CD14-positive monocyte (primary cell): ENCODE results near the gene SEC16A. TPM values are rescaled to one million over a fixed set of nuclear protein-coding genes. Genes with fewer than 3 reads are reported as not detected.

Experiments used
- DNase-seq, 3 donors: peaks; one replicate each; pipeline ENCODE4 v3.0.0-alpha.2; 2011 to 2022
- H2AFZ ChIP-seq: 2 replicates; pipeline ENCODE4 v1.6.0; 2012; ENCODE audit warnings: mild to moderate bottlenecking, low read depth, low read length, inconsistent platforms; ENCODE audit not compliant: insufficient read depth, poor library complexity, severe bottlenecking
- H3K27ac ChIP-seq, 2 donors: 1 replicate in 1 of 2; 2 replicates in 1 of 2; pipeline ENCODE4 v1.5.1; 2012 to 2013; ENCODE audit warnings: low read length in 2 of 2, control low read depth in 1 of 2, inconsistent platforms in 1 of 2, low read depth in 1 of 2, mild to moderate bottlenecking in 1 of 2
- H3K27me3 ChIP-seq, 2 donors: one replicate each; pipeline versions ENCODE4 v1.6.0 to v1.6.1; 2011 to 2013; ENCODE audit warnings: low read length in 2 of 2; ENCODE audit not compliant: control insufficient read depth in 2 of 2, insufficient read depth in 2 of 2
- H3K36me3 ChIP-seq, 2 donors: replicated peaks in 1 of 2; 1 replicate in 1 of 2; 2 replicates in 1 of 2; pipeline versions ENCODE4 v1.5.1 to v1.6.1; 2012 to 2013; ENCODE audit warnings: low read length in 2 of 2, control low read depth in 1 of 2, inconsistent platforms in 1 of 2, mild to moderate bottlenecking in 1 of 2; ENCODE audit not compliant: insufficient read depth in 2 of 2, control insufficient read depth in 1 of 2
- H3K4me1 ChIP-seq, 2 donors: 1 replicate in 1 of 2; 2 replicates in 1 of 2; pipeline versions ENCODE4 v1.5.1 to v1.6.1; 2012 to 2013; ENCODE audit warnings: low read length in 2 of 2, control low read depth in 1 of 2, inconsistent platforms in 1 of 2, mild to moderate bottlenecking in 1 of 2, moderate library complexity in 1 of 2; ENCODE audit not compliant: insufficient read depth in 2 of 2, control insufficient read depth in 1 of 2
- H3K4me2 ChIP-seq: replicated peaks from 2 replicates; pipeline ENCODE3; 2012; ENCODE audit warnings: low read length, moderate library complexity, mild to moderate bottlenecking; ENCODE audit not compliant: poor library complexity, severe bottlenecking; ENCODE audit errors: extremely low read depth
- H3K4me3 ChIP-seq, 3 experiments: fragments of 200-600 bp in 1 of 3; sonication (generic) in 1 of 3; replicated peaks in 1 of 3; 1 replicate in 2 of 3; 2 replicates in 1 of 3; pipeline ENCODE4 v1.5.1; 2011 to 2013; ENCODE audit warnings: low read length in 3 of 3, mild to moderate bottlenecking in 3 of 3, control low read depth in 2 of 3, low read depth in 2 of 3, inconsistent platforms in 1 of 3, moderate library complexity in 1 of 3
- H3K79me2 ChIP-seq: 2 replicates; pipeline ENCODE4 v1.6.0; 2012; ENCODE audit warnings: mild to moderate bottlenecking, control low read depth, inconsistent platforms, low read length, moderate library complexity; ENCODE audit not compliant: insufficient read depth
- H3K9ac ChIP-seq: 2 replicates; pipeline ENCODE4 v1.6.0; 2017; ENCODE audit warnings: low read length, mild to moderate bottlenecking; ENCODE audit not compliant: insufficient read depth, poor library complexity, severe bottlenecking
- H3K9me3 ChIP-seq, 2 donors: replicated peaks in 1 of 2; 1 replicate in 1 of 2; 2 replicates in 1 of 2; pipeline versions ENCODE4 v1.5.1 to v1.6.1; 2012 to 2013; ENCODE audit warnings: low read length in 2 of 2, control low read depth in 1 of 2; ENCODE audit not compliant: control insufficient read depth in 1 of 2, insufficient read depth in 1 of 2
- H4K20me1 ChIP-seq: 2 replicates; pipeline ENCODE4 v1.6.0; 2012; ENCODE audit warnings: mild to moderate bottlenecking, low read length, control low read depth, moderate library complexity; ENCODE audit not compliant: insufficient read depth
- H3K27ac Mint-ChIP-seq, 7 donors: one replicate each; pipeline ENCODE4 v1.8.0; 2020; ENCODE audit warnings: mild to moderate bottlenecking in 7 of 7, mixed read lengths in 7 of 7, moderate library complexity in 6 of 7, inconsistent platforms in 2 of 7
- H3K27me3 Mint-ChIP-seq, 3 donors: one replicate each; pipeline ENCODE4 v1.8.0; 2021 to 2022; ENCODE audit warnings: low read depth in 3 of 3, mild to moderate bottlenecking in 3 of 3, mixed read lengths in 3 of 3, moderate library complexity in 3 of 3, inconsistent platforms in 1 of 3
- H3K36me3 Mint-ChIP-seq, 2 donors: one replicate each; pipeline ENCODE4 v1.8.0; 2020; ENCODE audit warnings: mixed read lengths in 2 of 2, inconsistent platforms in 1 of 2, mild to moderate bottlenecking in 1 of 2
- H3K4me1 Mint-ChIP-seq: one replicate; pipeline ENCODE4 v1.8.0; 2020; ENCODE audit warnings: mild to moderate bottlenecking, mixed read lengths
- H3K4me3 Mint-ChIP-seq, 2 donors: one replicate each; pipeline ENCODE4 v1.8.0; 2020; ENCODE audit warnings: mild to moderate bottlenecking in 2 of 2, mixed read lengths in 2 of 2, moderate library complexity in 1 of 2
- H3K9me3 Mint-ChIP-seq, 7 donors: one replicate each; pipeline ENCODE4 v1.8.0; 2020 to 2022; ENCODE audit warnings: mixed read lengths in 7 of 7, mild to moderate bottlenecking in 6 of 7, moderate library complexity in 6 of 7, inconsistent platforms in 2 of 7
- WGBS: methylation state at CpG from one replicate; pipeline ENCODE4 v1.1.5; 2013; ENCODE audit warnings: missing lambda C conversion rate; ENCODE audit not compliant: insufficient coverage; 5-methylcytosine and 5-hydroxymethylcytosine counted together
- intact Hi-C, 2 donors: fragments of 100-400 bp; cut with micrococcal nuclease; formaldehyde crosslinking; loops; one replicate each; pipeline versions ENCODE4 v1.15.0 to v1.15.1; 2023
- polyA plus RNA-seq, 3 donors: library from polyadenylated mRNA; depleted of rRNA in 1 of 3; unstranded in 2 of 3; stranded (reverse) in 1 of 3; fragments of 300-500 nt in 2 of 3; fragments of >200 nt in 1 of 3; fragmentation: Illumina TruSeq in 2 of 3; gene quantifications; 1 replicate in 2 of 3; 2 replicates in 1 of 3; pipeline ENCODE4 v1.2.3, GENCODE V29; 2012 to 2021
- TF ChIP-seq, protein P1 (sequence below): fragments of 200-600 bp; IDR thresholded peaks from one replicate; pipeline ENCODE4 v1.8.0; 2022; ENCODE audit warnings: antibody characterized with exemption, mild to moderate bottlenecking

Gene SEC16A
- polyA plus RNA-seq, 3 donors = 11.1 to 36.8 (median 19.1) TPM

- H3K4me3 Mint-ChIP-seq = peak overlapping the region in 1 of 2 donors; percentile 79
- intact Hi-C loops = loop anchor here in 1 of 2 donors (5.0 kb wide), 1 partner anchor 95 kb away; no protein-coding TSS in a partner anchor
- Histone ChIP-seq H2AFZ (no peak overlapping the region), H3K9ac (peak overlapping the region; percentile 84), H3K36me3 (peaks cover 7 to 12% of the 10 kb centered on the region in 2 donors), H3K4me2 (peak overlapping the region; percentile 59), H3K27me3 (peaks cover 0 to 35% of the 10 kb centered on the region in 2 donors), H4K20me1 (peaks cover 95% of the 10 kb centered on the region), H3K9me3 (no peaks in the 10 kb centered on the region), H3K27ac (peak overlapping the region in 1 of 2 donors; percentile 94), H3K79me2 (peaks cover 79% of the 10 kb centered on the region), H3K4me3 (no peak overlapping the region), H3K4me1 (peaks cover 67 to 84% of the 10 kb centered on the region in 2 donors)
- peaks cover 0 to 2% (median 0%) of the 10 kb centered on the region in 7 donors for H3K9me3 Mint-ChIP-seq
- H3K27ac Mint-ChIP-seq = peak overlapping the region in 3 of 7 donors; percentile 35 to 88 (median 74)
- H3K4me1 Mint-ChIP-seq = peaks cover 58% of the 10 kb centered on the region
- 54% methylated on average over 25 of the region's 39 CpGs for WGBS
- H3K36me3 Mint-ChIP-seq = peaks cover 27 to 44% of the 10 kb centered on the region in 2 donors
- TF ChIP-seq, protein P1, sequence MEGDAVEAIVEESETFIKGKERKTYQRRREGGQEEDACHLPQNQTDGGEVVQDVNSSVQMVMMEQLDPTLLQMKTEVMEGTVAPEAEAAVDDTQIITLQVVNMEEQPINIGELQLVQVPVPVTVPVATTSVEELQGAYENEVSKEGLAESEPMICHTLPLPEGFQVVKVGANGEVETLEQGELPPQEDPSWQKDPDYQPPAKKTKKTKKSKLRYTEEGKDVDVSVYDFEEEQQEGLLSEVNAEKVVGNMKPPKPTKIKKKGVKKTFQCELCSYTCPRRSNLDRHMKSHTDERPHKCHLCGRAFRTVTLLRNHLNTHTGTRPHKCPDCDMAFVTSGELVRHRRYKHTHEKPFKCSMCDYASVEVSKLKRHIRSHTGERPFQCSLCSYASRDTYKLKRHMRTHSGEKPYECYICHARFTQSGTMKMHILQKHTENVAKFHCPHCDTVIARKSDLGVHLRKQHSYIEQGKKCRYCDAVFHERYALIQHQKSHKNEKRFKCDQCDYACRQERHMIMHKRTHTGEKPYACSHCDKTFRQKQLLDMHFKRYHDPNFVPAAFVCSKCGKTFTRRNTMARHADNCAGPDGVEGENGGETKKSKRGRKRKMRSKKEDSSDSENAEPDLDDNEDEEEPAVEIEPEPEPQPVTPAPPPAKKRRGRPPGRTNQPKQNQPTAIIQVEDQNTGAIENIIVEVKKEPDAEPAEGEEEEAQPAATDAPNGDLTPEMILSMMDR = no peak
- DNase-seq = no peak
- peaks cover 21 to 44% (median 25%) of the 10 kb centered on the region in 3 donors for H3K27me3 Mint-ChIP-seq
Measured at GRCh38 chr9:136531904-136532798, 49.3 kb upstream of the SEC16A start.

DNA sequence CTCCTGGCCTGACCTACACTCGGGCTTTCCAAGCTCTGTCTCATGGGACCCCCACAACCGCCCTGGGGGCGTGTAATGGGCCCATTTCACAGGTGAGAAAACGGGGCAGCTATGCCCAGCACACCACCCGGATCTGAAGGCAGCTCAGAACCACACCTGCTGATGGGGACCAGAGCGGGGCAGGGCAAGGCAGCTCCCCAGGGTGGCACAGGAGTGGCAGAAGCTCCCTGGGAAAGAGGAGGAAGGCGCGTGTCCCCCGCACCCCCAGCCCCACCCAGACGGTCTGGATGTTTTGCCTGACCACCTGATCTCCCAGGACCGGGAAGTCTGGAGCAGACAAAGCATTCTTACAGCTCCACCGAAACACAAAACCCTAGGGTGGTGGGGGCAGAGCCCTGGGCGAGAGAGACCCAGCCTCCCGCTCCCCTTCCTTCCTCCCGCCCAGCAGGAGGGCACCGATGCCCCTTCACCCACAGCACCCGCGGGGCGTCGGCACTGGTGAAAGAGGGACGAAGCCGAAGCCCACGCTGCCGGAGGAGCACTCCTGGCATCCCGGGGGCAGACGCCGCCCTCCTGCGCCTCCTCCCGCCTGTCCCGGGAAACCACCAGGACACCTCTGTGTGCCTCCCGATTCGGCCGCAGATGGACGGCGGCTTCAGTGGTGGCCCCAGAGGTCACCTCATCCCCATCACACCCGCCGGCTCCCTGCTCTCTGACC is 48.5 kb upstream of the SEC16A start:
- Mint-ChIP-seq H3K36me3 (peaks cover 22 to 38% of the 10 kb centered on the region in 2 donors), H3K4me3 (peak overlapping the region in 1 of 2 donors; percentile 62), H3K4me1 (peaks cover 57% of the 10 kb centered on the region), H3K9me3 (peaks cover 0 to 2% (median 0%) of the 10 kb centered on the region in 7 donors), H3K27ac (peak overlapping the region in 1 of 7 donors; percentile 54), H3K27me3 (peaks cover 21 to 44% (median 25%) of the 10 kb centered on the region in 3 donors)
- TF ChIP-seq, protein P1 = no peak
- peaks cover 95% of the 10 kb centered on the region for H4K20me1 ChIP-seq
- H3K9me3 ChIP-seq = no peaks in the 10 kb centered on the region
- DNase-seq = no peak
- peaks cover 0 to 35% of the 10 kb centered on the region in 2 donors for H3K27me3 ChIP-seq
- H3K4me2 ChIP-seq = peak overlapping the region; percentile 48
- WGBS = 63% methylated on average over 18 of the region's 37 CpGs
- peaks cover 77% of the 10 kb centered on the region for H3K79me2 ChIP-seq
- H3K9ac ChIP-seq = peak overlapping the region; percentile 25
- no peak overlapping the region for H3K4me3 ChIP-seq
- H3K27ac ChIP-seq = no peak overlapping the region
- intact Hi-C loops = loop anchor here in 1 of 2 donors (5.0 kb wide), 1 partner anchor 96 kb away; no protein-coding TSS in a partner anchor
- H2AFZ ChIP-seq = no peak overlapping the region
- H3K36me3 ChIP-seq = peaks cover 0 to 4% of the 10 kb centered on the region in 2 donors
- H3K4me1 ChIP-seq = peaks cover 67 to 78% of the 10 kb centered on the region in 2 donors
